ENCODE results near the gene DNAJC4. TPM values are rescaled to one million over a fixed set of nuclear protein-coding genes. Genes with fewer than 3 reads are reported as not detected.

The DNAJC4 gene
- total RNA-seq, 2 donors from 2014 or later: 39.9 to 50.3 TPM

DNA sequence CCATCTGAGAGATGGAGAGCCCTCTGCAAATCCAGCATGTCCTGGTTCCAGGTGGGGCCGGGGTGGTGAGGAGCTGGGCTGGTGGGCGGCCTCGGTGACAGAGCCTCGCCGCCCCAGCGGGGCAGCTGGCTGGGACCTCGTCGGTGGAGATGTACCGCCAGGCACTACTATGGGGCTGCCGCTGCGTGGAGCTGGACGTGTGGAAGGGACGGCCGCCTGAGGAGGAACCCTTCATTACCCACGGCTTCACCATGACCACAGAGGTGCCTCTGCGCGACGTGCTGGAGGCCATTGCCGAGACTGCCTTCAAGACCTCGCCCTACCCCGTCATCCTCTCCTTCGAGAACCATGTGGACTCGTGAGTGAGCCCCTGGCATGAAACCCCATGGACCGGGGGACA, 28.0 kb downstream of the DNAJC4 start:
- peaks cover 1% of the 10 kb centered on the region for H3K4me1 ChIP-seq
- intact Hi-C loops (cut with DNase I): no loop called here
- no peaks in the 10 kb centered on the region for H3K9me3 ChIP-seq
- no peak for TF ChIP-seq CTCF (IDR thresholded peaks at IDR 0.05)
- H3K27me3 ChIP-seq: no peaks in the 10 kb centered on the region
- no peak overlapping the region for H3K27ac ChIP-seq
- H3K36me3 ChIP-seq: peaks cover 14% of the 10 kb centered on the region
- no peak overlapping the region for H3K9ac ChIP-seq (ENCODE audit: low read depth in 2 of 2, low read length in 2 of 2)
- no peak overlapping the region for H3K4me3 ChIP-seq
- DNase-seq: no peak

DNA sequence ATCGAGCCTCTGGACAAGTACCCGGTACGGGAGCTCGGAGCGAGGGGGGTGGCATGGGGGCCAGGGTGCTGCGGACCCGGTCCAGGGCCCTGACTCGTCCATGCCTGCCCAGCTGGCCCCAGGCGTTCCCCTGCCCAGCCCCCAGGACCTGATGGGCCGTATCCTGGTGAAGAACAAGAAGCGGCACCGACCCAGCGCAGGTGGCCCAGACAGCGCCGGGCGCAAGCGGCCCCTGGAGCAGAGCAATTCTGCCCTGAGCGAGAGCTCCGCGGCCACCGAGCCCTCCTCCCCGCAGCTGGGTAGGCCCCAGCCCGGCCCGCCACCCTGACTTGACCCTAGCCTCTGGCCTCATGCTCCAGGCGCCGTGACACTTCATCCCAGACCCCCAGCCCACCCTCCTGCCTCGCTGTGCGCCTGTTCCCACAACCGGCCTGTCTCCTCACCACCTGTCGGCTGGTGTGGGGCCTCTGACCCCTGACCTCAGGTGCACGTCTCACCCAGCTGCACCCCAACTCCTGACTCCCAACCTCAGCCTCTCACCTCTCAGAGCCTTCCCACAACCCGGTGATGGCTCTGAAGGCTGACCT, 28.7 kb downstream of the DNAJC4 start:
- intact Hi-C loops (cut with DNase I): no loop called here
- H3K9me3 ChIP-seq: no peaks in the 10 kb centered on the region
- no peaks in the 10 kb centered on the region for H3K27me3 ChIP-seq
- no peak overlapping the region for H3K4me3 ChIP-seq
- no peak for TF ChIP-seq CTCF (IDR thresholded peaks at IDR 0.05)
- DNase-seq: no peak
- no peaks in the 10 kb centered on the region for H3K4me1 ChIP-seq
- H3K9ac ChIP-seq (ENCODE audit: low read depth in 2 of 2, low read length in 2 of 2): no peak overlapping the region
- no peak overlapping the region for H3K27ac ChIP-seq
- H3K36me3 ChIP-seq: peaks cover 20% of the 10 kb centered on the region

DNA sequence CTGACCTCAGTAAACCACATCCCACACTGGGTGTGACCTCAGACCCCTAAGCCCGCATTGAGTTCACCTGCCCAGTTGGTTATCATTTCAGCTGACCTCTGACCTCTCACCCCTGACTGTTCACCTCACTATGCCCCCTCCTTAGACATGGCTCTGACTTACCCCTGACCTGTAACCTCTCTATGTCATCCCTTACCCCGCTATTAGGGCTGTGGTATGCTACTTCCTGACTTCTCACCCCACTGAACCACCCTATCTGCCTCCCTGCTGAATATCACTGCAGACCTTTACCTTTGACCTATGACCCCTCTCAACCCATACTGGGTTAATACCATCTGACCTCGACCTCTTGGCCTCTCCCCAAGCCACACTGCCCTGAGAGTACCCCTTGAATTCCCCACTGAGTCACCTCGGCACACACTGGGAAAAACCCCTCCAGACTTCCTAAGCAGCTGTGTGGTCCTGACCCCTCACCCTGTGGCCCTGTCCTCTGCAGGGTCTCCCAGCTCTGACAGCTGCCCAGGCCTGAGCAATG, 29.3 kb downstream of the DNAJC4 start:
- DNase-seq: no peak
- Histone ChIP-seq H3K27me3 (no peaks in the 10 kb centered on the region), H3K27ac (no peak overlapping the region), H3K9ac (ENCODE audit: low read depth in 2 of 2, low read length in 2 of 2) (no peak overlapping the region), H3K4me1 (no peaks in the 10 kb centered on the region), H3K4me3 (no peak overlapping the region), H3K9me3 (no peaks in the 10 kb centered on the region), H3K36me3 (peaks cover 21% of the 10 kb centered on the region)
- TF ChIP-seq CTCF (IDR thresholded peaks at IDR 0.05): no peak
- intact Hi-C loops (cut with DNase I): no loop called here

- H3K4me1 ChIP-seq: no peaks in the 10 kb centered on the region
- no peaks in the 10 kb centered on the region for H3K9me3 ChIP-seq
- H3K36me3 ChIP-seq: peaks cover 27% of the 10 kb centered on the region
- DNase-seq: no peak
- no peak overlapping the region for H3K4me3 ChIP-seq
- no peaks in the 10 kb centered on the region for H3K27me3 ChIP-seq
- no peak overlapping the region for H3K27ac ChIP-seq
- no peak overlapping the region for H3K9ac ChIP-seq (ENCODE audit: low read depth in 2 of 2, low read length in 2 of 2)
- intact Hi-C loops (cut with DNase I): no loop called here
- no peak for TF ChIP-seq CTCF (IDR thresholded peaks at IDR 0.05)
These were observed 29.9 kb downstream of the DNAJC4 start for GRCh38 chr11:64260147-64260708.

- no peaks in the 10 kb centered on the region for H3K9me3 ChIP-seq
- H3K27me3 ChIP-seq: no peaks in the 10 kb centered on the region
- no peak overlapping the region for H3K4me3 ChIP-seq
- no peak for TF ChIP-seq CTCF (IDR thresholded peaks at IDR 0.05)
- no peak overlapping the region for H3K9ac ChIP-seq (ENCODE audit: low read depth in 2 of 2, low read length in 2 of 2)
- intact Hi-C loops (cut with DNase I): no loop called here
- H3K36me3 ChIP-seq: peaks cover 31% of the 10 kb centered on the region
- no peak overlapping the region for H3K27ac ChIP-seq
- H3K4me1 ChIP-seq: no peaks in the 10 kb centered on the region
- DNase-seq: no peak
These were observed 31.3 kb downstream of the DNAJC4 start for GRCh38 chr11:64261556-64262080.
